ENCODE data around the gene SAMM50. TPM values are rescaled to one million over a fixed set of nuclear protein-coding genes. Genes with fewer than 3 reads are reported as not detected.

The SAMM50 gene
- polyA plus RNA-seq, 1 donor, result 56.1 TPM

DNA sequence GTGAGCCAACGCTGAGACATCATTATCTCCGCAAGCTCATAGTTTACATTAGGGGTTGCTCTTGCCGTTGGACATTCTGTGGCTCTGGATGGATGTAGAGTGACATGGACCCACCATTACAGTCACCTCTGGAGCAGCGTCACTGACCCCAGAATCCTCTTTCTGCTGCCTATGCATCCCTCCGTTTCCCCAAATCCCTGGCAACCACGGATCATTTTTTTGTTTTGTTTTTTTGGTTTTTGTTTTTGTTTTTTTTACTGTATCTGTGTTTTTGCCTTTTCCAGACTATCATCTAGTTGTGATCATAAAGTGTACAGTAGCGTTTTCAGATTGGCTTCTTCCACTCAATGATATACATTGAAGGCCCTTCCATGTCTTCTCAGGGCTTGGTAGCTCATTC is 72.8 kb downstream of the SAMM50 start:
- no peak for DNase-seq (ENCODE audit: low read depth)

DNA sequence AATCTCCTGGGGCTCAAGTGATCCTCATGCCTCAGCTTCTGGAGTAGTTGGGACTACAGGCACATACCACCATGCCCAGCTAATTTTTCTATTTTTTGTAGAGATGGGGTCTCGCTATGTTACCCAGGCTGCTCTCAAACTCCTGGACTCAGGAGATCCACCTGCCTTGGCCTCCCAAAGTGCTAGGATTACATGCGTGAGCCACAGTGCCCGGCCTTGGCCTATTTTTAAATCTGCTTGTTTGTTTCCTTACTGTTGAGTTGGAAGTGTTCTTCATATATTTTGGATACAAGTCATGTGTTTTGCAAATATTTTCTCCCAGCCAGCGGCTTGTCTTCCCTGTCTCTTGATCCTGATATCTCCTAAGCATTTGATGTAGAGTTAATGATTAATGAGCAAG is 73.8 kb downstream of the SAMM50 start:
- DNase-seq (ENCODE audit: low read depth), result no peak

DNA sequence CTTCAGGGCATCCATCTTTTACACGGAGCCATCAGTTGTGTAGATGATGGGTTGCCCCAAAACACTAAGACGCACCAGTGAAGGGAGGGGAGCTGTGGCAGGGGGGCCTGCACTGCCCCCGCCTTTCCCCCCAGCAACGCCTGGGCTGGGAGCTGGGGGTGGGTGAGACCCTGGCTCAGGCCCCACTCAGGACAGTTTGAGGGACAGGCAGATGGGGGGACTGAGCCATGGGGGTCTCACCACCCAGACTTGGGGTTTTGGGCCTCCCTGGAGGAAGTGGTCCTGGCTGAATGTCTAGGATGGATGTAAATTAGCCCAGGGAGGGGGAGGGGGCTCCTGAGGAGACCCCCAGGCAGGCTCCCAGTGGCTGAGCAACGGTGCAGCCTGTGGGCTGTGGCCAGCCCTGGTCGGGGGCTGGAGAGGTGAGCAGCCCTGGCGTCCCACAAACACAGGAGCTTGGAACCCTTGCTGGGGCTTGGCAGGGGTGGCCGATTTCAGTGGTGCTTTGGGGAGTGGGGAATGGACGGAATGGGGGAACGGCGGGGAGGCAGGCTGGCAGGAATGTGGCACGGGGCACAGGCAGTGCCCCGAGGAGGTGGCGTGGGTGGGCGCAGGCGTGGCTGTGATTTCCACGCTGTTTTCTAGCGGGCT is 74.9 kb downstream of the SAMM50 start:
- no peak for DNase-seq (ENCODE audit: low read depth)

DNA sequence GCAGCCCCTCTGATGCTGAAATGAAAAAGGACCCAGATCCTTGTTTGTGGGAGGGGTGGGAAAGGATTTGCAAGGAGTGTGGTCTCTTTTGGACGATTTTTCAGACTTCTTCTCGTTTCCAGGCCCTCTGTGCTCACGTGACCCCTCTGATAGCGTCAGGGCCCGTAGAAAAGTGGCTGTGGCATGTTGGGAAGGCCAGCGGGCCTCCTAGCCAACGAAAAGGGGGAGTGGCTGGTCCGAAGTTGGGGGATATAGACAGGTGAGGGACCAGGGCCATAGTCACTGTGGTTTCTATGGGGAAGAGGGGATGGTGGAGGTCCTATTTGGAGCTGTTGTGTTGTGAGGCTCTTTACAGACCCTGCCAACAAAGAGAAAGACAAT is 75.5 kb downstream of the SAMM50 start:
- DNase-seq (ENCODE audit: low read depth), result no peak

DNA sequence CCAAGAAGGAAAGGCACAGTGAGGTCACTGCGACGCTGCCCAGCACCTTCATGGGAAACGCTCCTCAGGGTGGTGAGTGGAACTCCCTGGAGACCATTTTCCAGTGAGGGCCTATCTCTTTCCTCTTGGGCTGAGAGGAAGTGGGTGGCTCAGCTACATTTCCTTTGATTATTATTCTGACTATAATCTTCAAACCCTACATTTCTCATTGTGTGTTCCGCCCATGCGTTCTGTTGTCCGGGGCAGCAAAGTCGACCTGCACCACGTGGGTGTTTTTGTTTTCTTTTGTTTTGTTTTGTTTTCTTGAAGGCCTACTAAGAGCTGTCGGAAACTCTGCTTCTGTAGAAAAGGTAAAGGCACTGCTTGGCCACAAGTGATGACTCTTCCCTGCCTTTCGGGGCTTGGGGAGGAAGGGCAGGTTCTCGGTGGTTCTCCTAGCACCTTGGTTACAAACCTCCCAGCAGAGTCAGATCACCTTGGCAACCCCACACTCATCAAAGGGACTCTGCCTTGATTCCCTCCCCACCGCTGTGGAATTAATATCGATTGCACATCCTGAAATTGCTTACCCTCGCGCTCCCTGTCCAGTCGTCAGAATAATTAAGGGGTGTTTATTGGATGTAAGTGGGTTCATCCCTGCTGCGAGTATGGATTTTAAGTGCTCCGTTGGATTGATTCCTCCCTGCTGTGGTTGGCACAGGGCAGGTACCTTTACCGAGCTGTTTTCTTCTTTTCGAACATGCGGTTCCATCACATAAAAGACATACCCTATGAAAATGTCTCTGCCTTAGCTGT is 76.1 kb downstream of the SAMM50 start:
- no peak for DNase-seq (ENCODE audit: low read depth)

DNA sequence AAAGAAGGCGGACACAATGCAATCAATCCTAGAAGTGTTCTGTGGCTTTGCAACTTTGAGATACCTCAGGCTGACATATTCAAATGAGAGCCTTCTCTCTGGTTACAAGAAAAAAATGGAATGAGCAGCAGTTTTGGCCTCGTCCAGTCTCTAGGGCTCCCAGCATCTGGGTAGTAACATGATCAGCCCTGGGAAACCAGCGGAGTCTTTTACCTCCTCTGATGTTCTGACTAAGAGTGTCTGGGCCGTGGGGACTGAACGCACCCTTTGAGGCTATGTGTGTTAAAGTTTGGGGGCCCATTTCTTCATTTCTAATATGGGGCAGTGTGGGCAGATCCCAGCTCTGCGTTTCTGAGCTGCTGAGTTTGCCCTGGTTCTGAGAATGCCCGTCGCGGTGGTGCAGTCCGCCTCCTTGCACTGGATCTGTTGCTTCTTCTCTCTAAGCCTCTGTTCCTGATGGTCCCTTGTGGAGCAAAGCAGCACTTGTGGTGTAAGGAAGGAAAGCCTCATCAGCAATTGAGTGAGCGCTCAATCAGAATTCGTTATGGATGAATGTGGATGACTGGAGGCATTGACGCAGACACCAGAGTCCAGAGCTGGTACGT is 77.0 kb downstream of the SAMM50 start:
- peak; percentile 45 for DNase-seq (ENCODE audit: low read depth)

DNA sequence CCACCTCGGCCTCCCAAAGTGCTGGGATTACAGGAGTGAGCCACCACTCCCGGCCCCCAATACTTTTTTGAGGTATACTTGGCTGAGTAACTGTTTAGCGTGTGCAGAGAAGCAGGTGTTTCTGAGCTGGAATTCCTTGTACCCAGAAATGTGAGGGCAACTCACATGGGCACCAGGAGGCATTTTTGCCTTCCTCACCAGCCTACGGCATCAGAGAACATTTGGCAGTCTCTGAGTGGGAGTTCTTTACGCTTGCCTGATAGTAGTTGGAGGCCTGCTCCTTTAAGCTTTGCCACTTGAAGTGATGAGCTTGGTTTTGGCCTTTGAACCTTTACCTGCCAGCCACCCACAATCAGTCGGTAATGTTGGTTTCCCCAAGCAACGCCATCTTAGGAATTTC is 78.0 kb downstream of the SAMM50 start:
- DNase-seq (ENCODE audit: low read depth), result no peak

DNA sequence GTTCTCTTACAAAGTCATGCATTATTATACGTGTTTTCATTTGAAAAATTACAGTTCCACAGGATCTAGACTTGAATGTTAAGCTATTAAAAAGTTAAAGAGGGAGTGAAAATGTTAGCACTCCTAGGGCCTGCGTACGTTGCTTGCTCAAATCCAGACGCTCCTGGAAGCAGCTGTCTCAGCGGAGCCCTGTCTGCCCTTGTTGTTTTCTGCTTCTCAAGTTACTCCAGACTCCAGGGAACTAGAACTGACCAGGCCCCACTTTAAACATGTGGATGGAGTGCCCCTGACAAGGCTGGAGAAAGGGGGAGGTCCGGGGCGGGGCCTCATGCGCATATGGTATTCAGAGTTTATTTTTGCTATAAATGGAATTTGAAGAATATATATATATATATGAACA is 78.5 kb downstream of the SAMM50 start:
- DNase-seq (ENCODE audit: low read depth), result no peak

DNA sequence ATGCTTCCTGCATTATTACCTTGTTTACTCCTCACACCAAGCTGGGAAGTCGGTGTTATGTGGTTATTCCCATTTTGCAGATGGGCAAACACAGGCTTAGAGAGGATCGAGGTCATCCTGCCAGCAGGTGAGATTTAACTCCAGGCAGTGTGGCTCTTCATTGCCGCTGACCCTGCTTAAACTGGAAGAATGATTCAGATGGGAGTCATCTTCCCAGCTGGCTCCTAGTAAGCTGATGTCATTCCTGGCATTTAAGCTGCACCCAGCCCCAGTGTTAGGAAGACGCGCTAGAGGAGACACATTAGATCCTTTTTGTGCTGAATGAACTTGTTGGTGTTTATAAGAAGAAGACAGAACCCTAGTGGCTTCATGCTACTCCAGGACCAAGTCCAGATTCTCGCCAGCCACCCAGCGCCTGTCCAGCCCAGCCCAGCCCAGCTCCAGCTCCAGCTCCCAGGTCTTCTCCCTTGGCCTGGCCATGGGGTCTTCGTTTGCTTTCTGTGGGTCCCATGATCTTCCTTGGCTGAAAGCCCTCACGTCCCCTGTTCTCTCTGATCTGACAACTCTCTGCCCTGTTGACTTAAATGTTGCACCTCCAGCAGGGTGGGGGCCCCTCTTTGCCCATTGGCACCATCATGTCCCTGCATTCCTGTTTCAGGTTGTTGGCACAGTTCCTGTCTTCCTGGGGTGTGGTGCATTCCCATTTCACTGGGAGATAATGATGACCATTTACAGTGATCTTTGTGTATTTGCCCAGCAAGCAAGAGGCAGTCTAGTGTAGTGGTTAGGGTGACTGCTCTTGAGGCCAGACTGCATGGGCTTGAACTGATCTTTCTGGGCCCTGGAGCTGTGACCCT is 82.5 kb downstream of the SAMM50 start:
- DNase-seq (ENCODE audit: low read depth), result peak; percentile 44

DNA sequence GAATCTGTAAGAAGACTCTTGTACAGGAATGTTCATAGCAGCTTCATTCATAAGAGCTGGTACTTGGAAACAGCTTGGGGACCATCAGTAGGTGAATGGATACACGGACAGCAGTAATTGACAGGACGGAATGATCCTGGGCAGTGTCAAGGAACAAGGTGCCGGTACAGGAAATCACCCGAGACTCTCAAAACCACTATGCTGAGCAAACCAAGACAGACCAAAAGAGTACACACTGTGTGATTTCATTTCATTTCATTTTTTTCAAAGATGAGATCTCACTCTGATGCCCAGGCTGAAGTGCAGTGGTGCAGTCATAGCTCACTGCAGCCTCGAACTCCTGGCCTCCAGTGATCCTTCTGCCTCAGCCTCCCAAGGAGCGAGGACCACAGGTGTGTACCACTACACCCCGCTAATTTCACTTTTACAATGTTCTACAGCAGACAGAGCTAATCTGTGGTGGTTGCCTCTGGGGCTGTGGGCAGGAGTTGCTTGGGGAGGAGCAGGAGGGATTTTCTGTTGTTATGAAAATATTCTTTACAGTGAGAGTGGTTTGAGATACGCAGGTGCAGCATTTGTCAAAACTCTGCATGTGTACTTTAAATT is 84.4 kb downstream of the SAMM50 start:
- no peak for DNase-seq (ENCODE audit: low read depth)

DNA sequence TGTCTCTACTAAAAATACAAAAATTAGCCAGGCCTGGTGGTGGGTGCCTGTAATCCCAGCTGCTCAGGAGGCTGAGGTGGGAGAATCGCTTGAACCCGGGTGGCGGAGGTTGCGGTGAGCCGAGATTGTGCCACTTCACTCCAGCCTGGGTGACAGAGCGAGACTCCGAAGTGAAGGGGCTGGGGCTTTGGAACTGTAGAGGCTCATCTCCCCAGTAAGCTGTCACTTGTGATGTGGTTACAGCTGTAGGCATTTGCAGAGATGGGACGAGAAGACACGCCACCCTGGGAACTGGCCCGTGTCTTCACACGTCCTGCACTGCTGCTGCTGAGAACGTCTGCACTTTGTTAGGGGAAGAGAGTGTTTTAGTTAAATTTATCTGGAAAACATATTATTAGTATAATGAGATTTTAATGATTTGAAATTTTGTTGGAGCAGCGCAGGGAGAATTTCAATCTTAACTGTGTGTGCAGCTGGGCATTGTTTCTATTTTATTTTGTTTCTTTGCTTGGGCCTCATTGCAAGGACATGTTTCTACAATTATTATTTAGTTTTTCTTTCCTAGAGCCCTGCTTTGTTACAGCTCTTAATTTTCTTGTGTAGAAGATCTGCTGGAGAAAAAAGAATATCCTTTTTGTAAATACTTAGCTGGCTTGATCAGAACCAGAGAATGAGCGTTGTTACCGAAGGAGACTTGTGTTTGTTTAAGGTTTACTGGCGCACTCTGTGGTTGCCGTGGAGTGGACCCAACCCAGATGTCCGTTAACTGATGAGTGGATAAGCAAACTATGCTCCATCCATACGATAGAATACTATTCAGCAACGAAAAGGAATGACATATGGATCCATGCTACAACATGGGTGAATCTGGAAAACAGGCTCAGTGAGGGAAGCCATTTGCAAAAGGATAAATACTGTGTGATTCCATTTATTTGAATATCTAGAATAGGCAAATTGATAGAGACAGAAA is 87.3 kb downstream of the SAMM50 start:
- DNase-seq (ENCODE audit: low read depth), result no peak

DNA sequence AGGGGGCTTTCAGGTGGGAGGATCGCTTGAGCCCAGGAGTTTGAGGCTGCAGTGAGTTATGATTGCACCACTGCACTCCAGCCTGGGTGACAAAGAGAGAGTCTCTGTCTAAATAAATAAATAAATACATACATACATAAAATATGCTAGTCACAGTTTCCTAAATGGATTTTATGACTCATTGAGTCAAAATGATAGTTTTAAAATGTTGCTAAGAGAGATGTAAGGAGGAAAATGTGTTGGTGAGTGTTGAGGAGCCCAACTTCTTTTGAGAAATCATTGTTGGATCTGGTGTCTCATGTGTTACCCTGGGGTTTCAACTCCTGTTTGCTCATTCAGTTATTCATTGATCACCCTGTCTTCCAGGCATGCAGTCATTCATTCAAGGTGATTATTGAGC is 89.9 kb downstream of the SAMM50 start:
- DNase-seq (ENCODE audit: low read depth), result no peak

Other genes starting within 250 kb of the SAMM50 start
- 0.76 TPM for gene EFCAB6, start 143.1 kb upstream of the SAMM50 start, polyA plus RNA-seq (ENCODE audit: insufficient read length)
- gene SULT4A1, start 92.9 kb upstream of the SAMM50 start, polyA plus RNA-seq (ENCODE audit: insufficient read length), result 2.5 TPM
- gene PNPLA5, start 63.4 kb upstream of the SAMM50 start, polyA plus RNA-seq (ENCODE audit: insufficient read length), result not detected
- gene PNPLA3, start 31.6 kb upstream of the SAMM50 start, polyA plus RNA-seq (ENCODE audit: insufficient read length), result 0.43 TPM
- gene PARVB, start 68.9 kb downstream of the SAMM50 start, polyA plus RNA-seq (ENCODE audit: insufficient read length), result 45.9 TPM
- gene PARVG, start 225.5 kb downstream of the SAMM50 start, polyA plus RNA-seq (ENCODE audit: insufficient read length), result 3.4 TPM